ENCODE data around the gene LSM4.

LSM4 gene

GRCh38 chr19:18292810-18293641 lies 29.9 kb downstream of the LSM4 start:
- peak in 1 of 2 donors; percentile 72 for DNase-seq (ENCODE audit: low read depth in 2 of 2)

- no peak for DNase-seq (ENCODE audit: low read depth in 2 of 2)
These were observed 30.4 kb downstream of the LSM4 start for GRCh38 chr19:18292462-18292809.

GRCh38 chr19:18291590-18292461 lies 31.1 kb downstream of the LSM4 start:
- peak; percentile 92 to 94 for DNase-seq (ENCODE audit: low read depth in 2 of 2)

- no peak for DNase-seq (ENCODE audit: low read depth in 2 of 2)
These were observed 31.8 kb downstream of the LSM4 start for GRCh38 chr19:18291019-18291524.

DNA sequence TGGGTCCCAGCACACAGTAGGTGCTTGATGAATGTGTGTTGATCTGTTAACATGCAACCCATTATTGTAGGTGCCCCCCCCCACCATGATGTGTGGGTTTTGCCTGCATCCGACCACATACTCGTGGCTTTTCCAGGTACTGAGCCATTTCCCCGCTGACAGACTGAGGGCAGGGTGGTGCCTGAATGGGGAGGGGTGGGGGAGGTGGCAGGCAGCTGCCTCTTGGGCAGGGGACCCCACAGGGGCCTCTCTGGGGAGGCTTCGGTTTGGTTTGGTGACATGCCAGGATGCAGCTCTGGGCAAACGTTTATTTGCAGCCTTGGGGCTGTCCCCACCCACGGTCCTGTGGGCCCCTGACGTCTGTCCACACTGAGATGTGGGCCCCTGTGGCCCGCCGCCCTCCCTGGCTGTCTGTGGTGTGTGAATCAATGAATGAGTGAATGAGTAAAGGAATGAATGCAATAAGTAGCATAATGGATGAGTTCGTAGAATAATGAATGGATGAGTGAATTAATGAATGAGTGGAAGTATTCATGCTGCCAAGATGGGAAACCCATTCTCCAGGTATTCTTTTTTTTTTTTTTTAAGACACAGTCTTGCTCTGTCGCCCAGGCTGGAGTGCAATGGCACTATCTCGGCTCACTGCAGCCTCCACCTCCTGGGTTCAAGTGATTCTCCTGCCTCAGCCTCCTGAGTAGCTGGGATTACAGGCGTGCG lies 32.4 kb downstream of the LSM4 start:
- DNase-seq (ENCODE audit: low read depth in 2 of 2), result peak; percentile 97 to 98

DNA sequence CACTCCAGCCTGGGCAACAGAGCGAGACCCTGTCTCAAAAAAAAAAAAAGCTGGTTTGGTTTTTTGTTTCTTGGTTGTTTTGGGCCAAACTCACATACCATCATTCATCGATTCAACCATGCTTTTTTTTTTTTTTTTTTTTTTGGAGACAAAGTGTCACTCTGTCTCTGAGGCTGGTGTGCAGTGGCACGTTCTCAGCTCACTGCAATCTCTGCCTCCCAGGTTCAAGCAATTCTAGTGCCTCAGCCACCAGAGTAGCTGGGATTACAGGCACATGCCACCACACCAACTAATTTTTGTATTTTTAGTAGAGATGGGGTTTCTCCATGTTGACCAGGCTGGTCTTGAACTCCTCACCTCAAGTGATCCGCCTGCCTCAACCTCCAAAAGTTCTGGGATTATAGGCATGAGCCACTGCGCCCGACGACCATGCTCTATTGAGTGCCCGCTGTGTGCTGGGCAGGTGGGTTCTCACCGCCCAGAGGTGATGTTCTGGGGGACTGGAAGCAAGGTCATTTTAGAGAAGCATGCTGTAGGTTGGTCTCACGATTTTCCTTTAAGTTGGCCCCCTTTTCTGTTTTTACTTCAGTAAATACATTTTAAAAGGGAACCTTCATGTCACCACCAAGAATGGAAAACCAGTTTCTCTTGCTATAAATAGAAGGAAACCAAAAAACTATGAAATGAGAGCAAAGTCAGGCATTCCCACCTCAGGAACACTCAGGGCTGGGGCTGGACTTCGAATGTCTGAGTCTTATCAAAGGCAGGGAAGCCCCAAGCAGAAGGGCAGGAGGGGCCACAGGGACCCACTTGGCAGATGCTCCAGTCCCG lies 33.2 kb downstream of the LSM4 start:
- DNase-seq (ENCODE audit: low read depth in 2 of 2), result no peak

- DNase-seq (ENCODE audit: low read depth in 2 of 2), result no peak
These were observed 34.8 kb downstream of the LSM4 start for GRCh38 chr19:18287836-18288772.

- no peak for DNase-seq (ENCODE audit: low read depth in 2 of 2)
These were observed 35.8 kb downstream of the LSM4 start for GRCh38 chr19:18286973-18287635.

GRCh38 chr19:18284712-18285360 lies 38.0 kb downstream of the LSM4 start:
- peak in 1 of 2 donors; percentile 65 for DNase-seq (ENCODE audit: low read depth in 2 of 2)

GRCh38 chr19:18283338-18283737 lies 39.5 kb downstream of the LSM4 start:
- DNase-seq (ENCODE audit: low read depth in 2 of 2), result no peak

DNA sequence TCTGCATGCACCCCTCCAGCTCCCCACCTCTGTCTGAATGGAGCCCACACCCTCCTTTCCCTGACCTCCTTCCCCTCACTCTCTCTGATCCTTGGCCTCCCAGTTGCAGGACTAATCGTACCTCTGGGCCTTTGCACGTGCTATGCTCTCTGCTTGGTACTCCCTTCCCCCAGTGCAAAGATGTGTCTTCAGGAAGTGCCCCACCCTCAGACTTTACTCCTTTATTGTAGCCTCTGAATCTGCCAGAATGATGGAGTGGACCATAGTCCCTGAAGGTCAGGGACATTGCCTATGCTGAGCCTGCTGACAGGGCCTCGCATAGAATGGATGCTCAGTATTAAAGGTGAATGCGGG lies 40.1 kb downstream of the LSM4 start:
- no peak for DNase-seq (ENCODE audit: low read depth in 2 of 2)

- DNase-seq (ENCODE audit: low read depth in 2 of 2), result no peak
These were observed 40.7 kb downstream of the LSM4 start for GRCh38 chr19:18282021-18282787.

DNA sequence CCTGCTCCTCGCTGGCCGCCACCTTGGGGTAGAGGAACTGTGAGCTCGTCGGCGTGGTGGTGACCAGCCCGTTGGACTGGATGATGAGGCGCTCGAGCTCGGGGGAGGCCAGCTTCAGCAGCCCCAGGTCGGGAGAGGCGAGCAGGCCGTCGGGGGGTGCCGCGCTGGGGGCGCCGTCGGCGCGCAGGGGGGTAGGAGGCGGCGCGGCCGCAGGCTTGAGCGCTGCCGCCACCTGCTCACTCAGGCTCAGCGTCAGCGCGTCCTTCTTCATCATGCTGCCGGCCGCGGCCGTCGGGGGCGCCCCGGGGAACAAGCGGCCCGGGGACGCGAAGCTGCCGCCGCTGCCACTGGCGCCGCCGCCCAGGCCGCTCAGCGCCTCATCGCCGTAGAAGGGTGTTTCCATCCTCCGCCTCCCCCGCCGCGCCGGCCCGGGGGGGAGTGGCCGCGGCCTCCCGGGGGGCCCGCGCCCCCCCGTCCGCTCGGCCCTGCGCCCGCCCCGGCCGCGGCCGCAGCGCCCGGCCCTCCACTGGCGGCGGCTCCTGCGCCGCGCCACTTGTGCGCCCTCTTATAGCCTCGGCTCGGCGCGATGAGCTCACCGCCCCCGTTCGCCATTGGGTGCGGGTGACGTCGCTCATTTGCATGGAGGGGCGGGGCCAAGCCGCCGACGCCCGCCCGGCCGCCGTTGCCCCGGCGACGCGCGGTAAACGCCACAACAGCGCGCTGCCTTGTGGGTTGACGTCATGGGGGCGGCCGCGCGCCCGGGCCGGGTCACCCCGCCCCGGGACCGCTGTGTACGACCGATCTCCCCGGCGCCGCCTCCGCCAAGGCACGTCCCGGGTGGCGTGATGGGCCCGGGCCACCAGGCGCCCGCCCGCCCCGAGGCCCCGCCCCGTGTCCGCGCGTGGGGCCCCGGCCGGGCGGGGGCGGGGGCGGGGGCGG lies 41.5 kb downstream of the LSM4 start, which contains the start of gene JUND:
Gene JUND, minus strand, starts transcription at position 541 of the 939 bp plus-strand sequence. Its CDS starts 138 bp downstream, at position 403.
- peak; percentile 98 to 99 for DNase-seq (ENCODE audit: low read depth in 2 of 2)

- peak in 1 of 2 donors; percentile 70 for DNase-seq (ENCODE audit: low read depth in 2 of 2)
These were observed 42.4 kb downstream of the LSM4 start for GRCh38 chr19:18280247-18281081.

GRCh38 chr19:18279516-18280246 lies 43.2 kb downstream of the LSM4 start:
- peak in 1 of 2 donors; percentile 85 for DNase-seq (ENCODE audit: low read depth in 2 of 2)

DNA sequence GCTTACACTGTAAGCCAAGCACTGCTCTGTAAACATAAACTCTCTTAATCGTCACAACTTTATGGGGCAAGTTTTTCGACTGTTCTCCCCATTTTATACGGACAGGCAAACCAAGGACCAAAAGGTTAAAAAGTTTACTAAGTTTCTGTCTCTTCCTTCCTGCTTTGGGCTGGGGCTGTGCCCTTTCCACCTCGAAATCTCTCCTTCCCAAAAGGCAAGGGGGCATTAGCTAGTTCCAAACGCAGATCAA lies 43.7 kb downstream of the LSM4 start:
- no peak for DNase-seq (ENCODE audit: low read depth in 2 of 2)

Data from stimulated activated CD8-positive, alpha-beta memory T cell treated with anti-CD3 and anti-CD28 coated beads, Interleukin-15, amount 100 ng/mL, for 48 hours (primary cell).